Keratinocyte (primary cell): Measurements from ENCODE around the gene KHSRP. TPM values are rescaled to one million over a fixed set of nuclear protein-coding genes. Genes with fewer than 3 reads are reported as not detected.

Experiments used
- DNase-seq: peaks from one replicate; pipeline ENCODE4 v3.0.0-alpha.2; 2011; ENCODE audit warnings: low read depth, missing footprints, low spot score
- FAIRE-seq: peaks from 2 replicates; lab custom pipeline; 2011; peaks lifted over from hg19 to GRCh38; lab: Jason Lieb, UNC
- H2AFZ ChIP-seq: 2 replicates; pipeline ENCODE4 v1.6.0; 2012; ENCODE audit warnings: low read length, control low read depth, inconsistent platforms; ENCODE audit not compliant: control insufficient read depth
- H3K27ac ChIP-seq: 2 replicates; pipeline ENCODE4 v1.5.1; 2011; ENCODE audit warnings: low read length; ENCODE audit not compliant: control insufficient read depth, insufficient read depth
- H3K27me3 ChIP-seq: 3 replicates; pipeline ENCODE4 v1.6.0; 2011; ENCODE audit warnings: low read length; ENCODE audit not compliant: control insufficient read depth, insufficient read depth; ENCODE audit errors: extremely low read depth
- H3K36me3 ChIP-seq, 2 experiments: 2 replicates in 1 of 2; 3 replicates in 1 of 2; pipeline ENCODE4 v1.5.1; 2011; ENCODE audit warnings: low read length in 2 of 2, mild to moderate bottlenecking in 1 of 2; ENCODE audit not compliant: control insufficient read depth in 2 of 2, insufficient read depth in 2 of 2; ENCODE audit errors: extremely low read depth in 1 of 2
- H3K4me1 ChIP-seq: 3 replicates; pipeline ENCODE4 v1.5.1; 2011; ENCODE audit warnings: low read length; ENCODE audit not compliant: control insufficient read depth, insufficient read depth; ENCODE audit errors: extremely low read depth
- H3K4me2 ChIP-seq: 3 replicates; pipeline ENCODE4 v1.6.0; 2011; ENCODE audit warnings: low read depth, low read length; ENCODE audit not compliant: control insufficient read depth, insufficient read depth; ENCODE audit errors: extremely low read depth
- H3K4me3 ChIP-seq, 3 experiments: fragments of 200-600 bp in 1 of 3; sonication (generic) in 1 of 3; 2 replicates in 2 of 3; 3 replicates in 1 of 3; pipeline ENCODE4 v1.5.1; 2011 to 2016; ENCODE audit warnings: low read length in 3 of 3, mild to moderate bottlenecking in 3 of 3, control low read depth in 2 of 3, inconsistent platforms in 1 of 3, low read depth in 1 of 3, mixed read lengths in 1 of 3, mixed run types in 1 of 3, moderate library complexity in 1 of 3; ENCODE audit not compliant: control insufficient read depth in 2 of 3, insufficient read depth in 2 of 3; ENCODE audit errors: extremely low read depth in 1 of 3
- H3K79me2 ChIP-seq: 2 replicates; pipeline ENCODE4 v1.6.0; 2012; ENCODE audit warnings: low read length; ENCODE audit not compliant: control insufficient read depth, insufficient read depth
- H3K9ac ChIP-seq: 3 replicates; pipeline ENCODE4 v1.6.0; 2011; ENCODE audit warnings: low read length; ENCODE audit not compliant: control insufficient read depth, insufficient read depth; ENCODE audit errors: extremely low read depth
- H3K9me1 ChIP-seq: 3 replicates; pipeline ENCODE4 v1.6.0; 2011; ENCODE audit warnings: low read length; ENCODE audit not compliant: control insufficient read depth, insufficient read depth; ENCODE audit errors: extremely low read depth
- H3K9me3 ChIP-seq: 2 replicates; pipeline ENCODE4 v1.5.1; 2012; ENCODE audit warnings: low read depth, low read length; ENCODE audit not compliant: control insufficient read depth
- H4K20me1 ChIP-seq: 3 replicates; pipeline ENCODE4 v1.6.0; 2011; ENCODE audit warnings: low read length; ENCODE audit not compliant: control insufficient read depth, insufficient read depth; ENCODE audit errors: extremely low read depth
- EZH2 ChIP-seq: IDR thresholded peaks from one replicate; pipeline ENCODE4 v1.6.1; 2012; ENCODE audit warnings: inconsistent platforms, mild to moderate bottlenecking, low read length, moderate library complexity
- dilution Hi-C: fragments of 300-500 bp; cut with MboI; formaldehyde crosslinking; loops from one replicate; pipeline ENCODE4 v1.7.0; 2020; ENCODE audit warnings: low sequenced_read_pairs; ENCODE audit not compliant: extremely low pct_ligation_motif_present
- polyA plus RNA-seq, 5 experiments: library from polyadenylated mRNA; depleted of rRNA in 3 of 5; stranded (reverse) in 3 of 5; stranded (forward) in 1 of 5; unstranded in 1 of 5; fragments of >200 nt; gene quantifications; 1 replicate in 1 of 5; 2 replicates in 3 of 5; 3 replicates in 1 of 5; pipeline versions ENCODE4 v1.2.1 to v1.2.3, GENCODE V29; 2011 to 2012; ENCODE audit warnings: missing spikeins in 2 of 5, low read depth in 1 of 5, low replicate concordance in 1 of 5
- TF ChIP-seq, protein P1 (sequence below), 3 experiments: IDR thresholded peaks in 1 of 3; conservative IDR thresholded peaks in 1 of 3; optimal IDR thresholded peaks in 1 of 3; 2 replicates in 2 of 3; 3 replicates in 1 of 3; pipeline versions ENCODE3 to v1.5.1; 2011; ENCODE audit warnings: low read length in 3 of 3, mild to moderate bottlenecking in 3 of 3, moderate library complexity in 2 of 3, control low read depth in 1 of 3, inconsistent platforms in 1 of 3; ENCODE audit not compliant: insufficient read depth in 2 of 3; ENCODE audit errors: extremely low read depth in 1 of 3

Gene KHSRP
- polyA plus RNA-seq, 1 donor (not counting 4 experiments of a cell fraction or from before 2014, with no cell fraction given) = 56.6 TPM

DNA sequence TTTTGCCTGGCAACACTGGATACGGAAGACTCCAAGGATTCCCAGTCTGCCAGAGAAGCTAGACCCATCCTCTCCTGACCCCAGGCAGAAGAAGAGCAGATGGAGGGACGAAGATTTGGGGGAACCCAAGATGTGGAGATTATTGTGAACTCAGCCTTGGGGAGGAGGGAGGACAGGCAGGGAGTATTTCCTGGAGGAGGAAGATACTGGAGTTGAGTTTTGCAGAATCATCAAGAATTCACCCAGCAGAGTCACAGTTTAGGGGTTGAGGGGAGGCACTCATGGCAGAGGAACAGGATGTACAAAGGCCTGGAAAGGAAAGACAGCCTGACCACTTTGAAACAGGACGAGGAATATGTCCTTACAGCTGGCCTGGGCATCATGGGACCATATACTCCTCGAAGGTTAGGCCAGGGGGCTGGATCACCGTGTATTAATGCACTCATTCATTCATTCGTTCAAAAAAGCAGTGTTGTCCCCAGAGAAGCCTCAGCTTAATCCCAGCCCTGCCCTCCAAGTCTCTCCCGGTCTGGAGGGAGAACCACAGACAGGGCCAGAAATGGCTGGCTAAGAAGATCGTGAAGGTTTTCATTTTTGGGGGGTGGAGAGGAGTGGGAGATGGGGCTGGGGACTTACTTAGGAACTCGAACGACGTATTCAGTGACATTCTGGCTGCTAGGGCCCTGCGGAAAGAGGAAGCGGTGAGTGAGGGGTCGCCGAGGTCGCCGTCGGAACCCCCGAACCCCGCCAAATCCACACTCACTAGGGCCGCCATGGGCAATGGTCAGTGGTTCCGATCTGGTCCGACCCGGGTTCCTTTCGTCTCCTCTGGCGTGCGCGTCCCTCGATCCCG lies 32.2 kb downstream of the KHSRP start:
- TF ChIP-seq, protein P1, sequence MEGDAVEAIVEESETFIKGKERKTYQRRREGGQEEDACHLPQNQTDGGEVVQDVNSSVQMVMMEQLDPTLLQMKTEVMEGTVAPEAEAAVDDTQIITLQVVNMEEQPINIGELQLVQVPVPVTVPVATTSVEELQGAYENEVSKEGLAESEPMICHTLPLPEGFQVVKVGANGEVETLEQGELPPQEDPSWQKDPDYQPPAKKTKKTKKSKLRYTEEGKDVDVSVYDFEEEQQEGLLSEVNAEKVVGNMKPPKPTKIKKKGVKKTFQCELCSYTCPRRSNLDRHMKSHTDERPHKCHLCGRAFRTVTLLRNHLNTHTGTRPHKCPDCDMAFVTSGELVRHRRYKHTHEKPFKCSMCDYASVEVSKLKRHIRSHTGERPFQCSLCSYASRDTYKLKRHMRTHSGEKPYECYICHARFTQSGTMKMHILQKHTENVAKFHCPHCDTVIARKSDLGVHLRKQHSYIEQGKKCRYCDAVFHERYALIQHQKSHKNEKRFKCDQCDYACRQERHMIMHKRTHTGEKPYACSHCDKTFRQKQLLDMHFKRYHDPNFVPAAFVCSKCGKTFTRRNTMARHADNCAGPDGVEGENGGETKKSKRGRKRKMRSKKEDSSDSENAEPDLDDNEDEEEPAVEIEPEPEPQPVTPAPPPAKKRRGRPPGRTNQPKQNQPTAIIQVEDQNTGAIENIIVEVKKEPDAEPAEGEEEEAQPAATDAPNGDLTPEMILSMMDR (optimal IDR thresholded peaks at IDR 0.05 in 1 of 3, IDR thresholded peaks at IDR 0.05 in 1 of 3, conservative IDR thresholded peaks at IDR 0.05 in 1 of 3; ENCODE audit: extremely low read depth in 1 of 3, insufficient read depth in 2 of 3, low read length in 3 of 3) = no peak
- TF ChIP-seq EZH2 = no peak
- H3K9me3 ChIP-seq = no peaks in the 10 kb centered on the region
- H3K79me2 ChIP-seq = peaks cover 24% of the 10 kb centered on the region
- H4K20me1 ChIP-seq = peaks cover 2% of the 10 kb centered on the region
- no peaks in the 10 kb centered on the region for H3K27me3 ChIP-seq
- H3K9ac ChIP-seq = peak overlapping the region; percentile 95
- peak; percentile 13 for FAIRE-seq
- peak overlapping the region; percentile 100 for H3K4me2 ChIP-seq
- peaks cover 17 to 22% of the 10 kb centered on the region in 2 experiments for H3K36me3 ChIP-seq
- dilution Hi-C loops = no loop called here
- peaks cover 13% of the 10 kb centered on the region for H3K4me1 ChIP-seq
- H2AFZ ChIP-seq = peak overlapping the region; percentile 97
- H3K27ac ChIP-seq = peak overlapping the region; percentile 89
- no peaks in the 10 kb centered on the region for H3K9me1 ChIP-seq
- H3K4me3 ChIP-seq = peak overlapping the region; percentile 96 to 99 (median 98)
- DNase-seq = no peak

DNA sequence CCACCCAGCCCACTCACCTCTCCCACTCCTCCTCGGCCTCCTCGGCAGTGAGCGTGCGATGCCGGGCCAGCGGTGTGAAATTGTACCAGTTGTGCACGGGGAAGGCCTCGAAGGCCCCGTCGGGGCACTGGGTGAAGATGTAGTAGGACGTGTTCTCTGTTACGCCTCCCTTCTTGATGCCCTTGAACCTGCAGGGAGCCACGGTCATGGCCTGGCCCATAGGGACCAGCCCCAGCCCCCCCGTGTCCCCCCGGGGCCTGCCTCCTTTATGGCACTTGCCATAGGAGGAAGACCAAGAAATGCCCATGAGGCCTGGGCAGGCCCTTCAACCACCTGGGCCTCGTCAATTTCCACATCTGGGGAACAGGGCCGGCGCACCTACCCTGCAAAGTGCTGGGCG lies 37.2 kb downstream of the KHSRP start:
- Histone ChIP-seq H3K4me1 (peaks cover 8% of the 10 kb centered on the region), H2AFZ (no peak overlapping the region), H3K36me3 (peaks cover 39 to 40% of the 10 kb centered on the region in 2 experiments), H3K4me2 (no peak overlapping the region), H3K27me3 (no peaks in the 10 kb centered on the region), H3K79me2 (peaks cover 20% of the 10 kb centered on the region), H3K27ac (no peak overlapping the region), H3K9me3 (no peaks in the 10 kb centered on the region), H4K20me1 (peaks cover 2% of the 10 kb centered on the region), H3K4me3 (no peak overlapping the region), H3K9ac (no peak overlapping the region), H3K9me1 (no peaks in the 10 kb centered on the region)
- DNase-seq = no peak
- FAIRE-seq = no peak
- dilution Hi-C loops = no loop called here
- no peak for TF ChIP-seq EZH2
- TF ChIP-seq, protein P1 (optimal IDR thresholded peaks at IDR 0.05 in 1 of 3, IDR thresholded peaks at IDR 0.05 in 1 of 3, conservative IDR thresholded peaks at IDR 0.05 in 1 of 3; ENCODE audit: extremely low read depth in 1 of 3, insufficient read depth in 2 of 3, low read length in 3 of 3) = no peak
